HL-60 (cell line): ENCODE measurements around the gene RPL35A.

Experiments
- DNase-seq, 2 experiments: peaks; one replicate each; pipeline ENCODE4 v3.0.0-alpha.2; 2010 to 2020; ENCODE audit warnings: low read depth in 1 of 2, low spot score in 1 of 2
- H3K27ac ChIP-seq: fragments of 250-450 bp; sonication (Bioruptor Pico); replicated peaks from 2 replicates; pipeline ENCODE4 v1.5.1; 2020; ENCODE audit warnings: mild to moderate bottlenecking, moderate library complexity
- H3K27me3 ChIP-seq: fragments of 250-450 bp; sonication (Bioruptor Pico); 2 replicates; pipeline ENCODE4 v1.5.1; 2021; ENCODE audit warnings: mild to moderate bottlenecking, moderate library complexity; ENCODE audit not compliant: insufficient read depth, poor library complexity, severe bottlenecking
- H3K4me3 ChIP-seq: replicated peaks from 2 replicates; pipeline ENCODE4 v1.5.1; 2011; ENCODE audit warnings: mild to moderate bottlenecking, control low read depth, low read length; ENCODE audit not compliant: insufficient read depth
- CTCF ChIP-seq: IDR thresholded peaks from one replicate; pipeline ENCODE4 v1.5.1; 2011; ENCODE audit warnings: low read length, control low read depth, inconsistent platforms; ENCODE audit not compliant: insufficient read depth
- GABPA ChIP-seq: IDR thresholded peaks from 2 replicates; pipeline ENCODE4 v1.6.1; 2012; ENCODE audit warnings: low read depth
- POLR2AphosphoS5 ChIP-seq: IDR thresholded peaks from 2 replicates; pipeline ENCODE4 v1.6.1; 2012; ENCODE audit warnings: low read depth
- REST ChIP-seq: IDR thresholded peaks from 2 replicates; pipeline ENCODE4 v1.6.1; 2012; ENCODE audit warnings: low read depth; ENCODE audit not compliant: insufficient replicate concordance
- SPI1 ChIP-seq: IDR thresholded peaks from 2 replicates; pipeline ENCODE4 v1.6.1; 2012; ENCODE audit warnings: low read depth, mild to moderate bottlenecking, borderline replicate concordance

The RPL35A gene

GRCh38 chr3:197949191-197949777 lies 706 bp upstream of the RPL35A start:
- H3K4me3 ChIP-seq, result peak overlapping the region; percentile 55
- DNase-seq, result no peak
- peak overlapping the region; percentile 100 for H3K27ac ChIP-seq
- H3K27me3 ChIP-seq, result no peaks in the 10 kb centered on the region
- no peak for TF ChIP-seq CTCF
- TF ChIP-seq POLR2AphosphoS5, result no peak
- no peak for TF ChIP-seq SPI1
- no peak for TF ChIP-seq REST
- no peak for TF ChIP-seq GABPA

GRCh38 chr3:197950677-197951061 lies 679 bp downstream of the RPL35A start:
- DNase-seq, result no peak
- TF ChIP-seq GABPA, result no peak
- no peak for TF ChIP-seq REST
- TF ChIP-seq SPI1, result no peak
- TF ChIP-seq POLR2AphosphoS5, result no peak
- TF ChIP-seq CTCF, result no peak
- Histone ChIP-seq H3K4me3 (peak overlapping the region; percentile 64), H3K27ac (peak overlapping the region; percentile 100), H3K27me3 (no peaks in the 10 kb centered on the region)

GRCh38 chr3:197951392-197951990 lies 1.5 kb downstream of the RPL35A start:
- peak overlapping the region; percentile 64 for H3K4me3 ChIP-seq
- DNase-seq, result no peak
- peak overlapping the region; percentile 100 for H3K27ac ChIP-seq

More at GRCh38 chr3:197951392-197951990, 1.5 kb downstream of the RPL35A start:
- H3K27me3 ChIP-seq, result no peaks in the 10 kb centered on the region
- TF ChIP-seq POLR2AphosphoS5 (no peak), GABPA (no peak), SPI1 (no peak), REST (no peak), CTCF (no peak)
